Fibroblast of the aortic adventitia (primary cell): ENCODE results near the gene TNIP1. TPM values are rescaled to one million over a fixed set of nuclear protein-coding genes. Genes with fewer than 3 reads are reported as not detected.

ENCODE experiments used
- DNase-seq: peaks from one replicate; pipeline ENCODE4 v3.0.0-alpha.2; 2010; ENCODE audit warnings: low read depth
- H3K4me3 ChIP-seq: 2 replicates; pipeline ENCODE4 v1.5.1; 2011; ENCODE audit warnings: low read depth, mild to moderate bottlenecking, control low read depth, low read length, moderate library complexity
- CTCF ChIP-seq: IDR thresholded peaks from 2 replicates; pipeline ENCODE4 v1.5.1; 2011; ENCODE audit warnings: mild to moderate bottlenecking, low read length, control low read depth, inconsistent platforms; ENCODE audit not compliant: insufficient read depth
- total RNA-seq: library from RNA; depleted of rRNA; stranded (reverse); fragments of >200 nt; gene quantifications from 2 replicates; pipeline ENCODE4 v1.2.3, GENCODE V29; 2012; ENCODE audit warnings: low replicate concordance

The TNIP1 gene
- total RNA-seq, 1 donor, result 42.9 TPM

- no peak overlapping the region for H3K4me3 ChIP-seq
- peak; percentile 36 for DNase-seq
- no peak for TF ChIP-seq CTCF
These were observed 54.2 kb downstream of the TNIP1 start for GRCh38 chr5:151026679-151027078.

DNA sequence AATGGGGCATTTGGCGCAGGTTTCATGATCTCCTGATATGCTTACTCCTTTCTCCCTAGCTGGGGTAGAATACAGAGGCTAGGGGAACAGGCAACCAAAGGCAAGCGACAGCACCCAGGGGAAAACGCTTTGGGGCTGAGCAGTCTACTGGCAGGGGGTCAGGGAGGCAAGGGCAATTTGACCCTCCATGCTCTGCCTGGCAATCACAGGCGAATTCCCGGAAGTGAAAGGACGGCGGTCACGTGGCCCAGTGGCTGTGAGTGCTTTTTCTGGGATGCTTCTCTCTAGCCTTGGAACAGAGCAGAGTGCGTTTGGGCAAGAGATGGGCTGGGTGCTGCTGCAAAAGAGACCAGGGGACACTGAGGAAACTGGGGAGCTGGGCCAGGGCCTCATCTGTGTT, 54.7 kb downstream of the TNIP1 start:
- DNase-seq, result no peak
- TF ChIP-seq CTCF, result no peak
- H3K4me3 ChIP-seq, result no peak overlapping the region

- no peak overlapping the region for H3K4me3 ChIP-seq
- no peak for TF ChIP-seq CTCF
- no peak for DNase-seq
These were observed 55.6 kb downstream of the TNIP1 start for GRCh38 chr5:151025250-151025606.

- H3K4me3 ChIP-seq, result no peak overlapping the region
- no peak for TF ChIP-seq CTCF
- DNase-seq, result no peak
These were observed 56.2 kb downstream of the TNIP1 start for GRCh38 chr5:151024440-151025249.

DNA sequence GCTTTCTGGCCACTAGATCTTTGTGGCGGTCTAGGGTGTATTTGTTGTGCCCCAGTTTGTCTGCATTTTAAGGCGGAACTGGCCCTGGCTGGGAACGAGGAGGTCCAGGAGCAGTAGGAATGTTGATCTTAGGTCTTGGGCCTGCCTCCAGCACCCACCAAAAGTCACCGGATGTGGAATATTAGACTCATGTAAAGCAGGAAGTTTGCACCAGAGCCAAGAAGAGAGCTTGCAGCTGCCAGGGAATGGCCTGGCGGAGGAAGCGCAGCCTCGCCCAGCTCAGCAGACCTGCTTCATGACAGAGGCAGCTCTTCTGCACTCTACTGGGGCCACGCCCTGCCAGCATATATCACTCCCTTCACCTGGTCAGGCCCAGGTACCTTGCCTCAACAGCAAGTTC, 57.2 kb downstream of the TNIP1 start:
- TF ChIP-seq CTCF, result no peak
- no peak overlapping the region for H3K4me3 ChIP-seq
- DNase-seq, result peak; percentile 91

GRCh38 chr5:151023047-151023615, 57.7 kb downstream of the TNIP1 start:
- no peak overlapping the region for H3K4me3 ChIP-seq
- TF ChIP-seq CTCF, result no peak
- peak; percentile 97 for DNase-seq
